HAP-1 (cell line): ENCODE data around the gene RXYLT1.

ENCODE experiments used
- DNase-seq, 2 experiments: peaks; one replicate each; pipeline ENCODE4 v3.0.0-alpha.2; 2016 to 2020; ENCODE audit warnings: low spot score in 2 of 2
- H3K27me3 ChIP-seq: fragments of 250-450 bp; sonication (Bioruptor Pico); 2 replicates; pipeline ENCODE4 v1.5.1; 2020; ENCODE audit warnings: low read depth, mild to moderate bottlenecking, moderate library complexity
- H3K36me3 ChIP-seq: fragments of 250-450 bp; sonication (Bioruptor Pico); replicated peaks from 2 replicates; pipeline ENCODE4 v1.5.1; 2020; ENCODE audit warnings: mild to moderate bottlenecking
- H3K4me1 ChIP-seq: fragments of 250-450 bp; sonication (Bioruptor Pico); 2 replicates; pipeline ENCODE4 v1.5.1; 2020; ENCODE audit warnings: mild to moderate bottlenecking
- H3K4me3 ChIP-seq: fragments of 250-450 bp; sonication (Bioruptor Pico); 2 replicates; pipeline ENCODE4 v1.5.1; 2020; ENCODE audit warnings: mild to moderate bottlenecking, moderate library complexity
- H3K9me3 ChIP-seq: fragments of 250-450 bp; sonication (Bioruptor Pico); 2 replicates; pipeline ENCODE4 v1.5.1; 2020; ENCODE audit warnings: mild to moderate bottlenecking, moderate library complexity
- in situ Hi-C: fragments of 300-500 bp; cut with MboI; formaldehyde crosslinking; loops from 3 replicates; pipeline ENCODE4 v1.14.3; 2020; ENCODE audit warnings: low sequenced_read_pairs, inconsistent platforms, mixed read lengths

The RXYLT1 gene

DNA sequence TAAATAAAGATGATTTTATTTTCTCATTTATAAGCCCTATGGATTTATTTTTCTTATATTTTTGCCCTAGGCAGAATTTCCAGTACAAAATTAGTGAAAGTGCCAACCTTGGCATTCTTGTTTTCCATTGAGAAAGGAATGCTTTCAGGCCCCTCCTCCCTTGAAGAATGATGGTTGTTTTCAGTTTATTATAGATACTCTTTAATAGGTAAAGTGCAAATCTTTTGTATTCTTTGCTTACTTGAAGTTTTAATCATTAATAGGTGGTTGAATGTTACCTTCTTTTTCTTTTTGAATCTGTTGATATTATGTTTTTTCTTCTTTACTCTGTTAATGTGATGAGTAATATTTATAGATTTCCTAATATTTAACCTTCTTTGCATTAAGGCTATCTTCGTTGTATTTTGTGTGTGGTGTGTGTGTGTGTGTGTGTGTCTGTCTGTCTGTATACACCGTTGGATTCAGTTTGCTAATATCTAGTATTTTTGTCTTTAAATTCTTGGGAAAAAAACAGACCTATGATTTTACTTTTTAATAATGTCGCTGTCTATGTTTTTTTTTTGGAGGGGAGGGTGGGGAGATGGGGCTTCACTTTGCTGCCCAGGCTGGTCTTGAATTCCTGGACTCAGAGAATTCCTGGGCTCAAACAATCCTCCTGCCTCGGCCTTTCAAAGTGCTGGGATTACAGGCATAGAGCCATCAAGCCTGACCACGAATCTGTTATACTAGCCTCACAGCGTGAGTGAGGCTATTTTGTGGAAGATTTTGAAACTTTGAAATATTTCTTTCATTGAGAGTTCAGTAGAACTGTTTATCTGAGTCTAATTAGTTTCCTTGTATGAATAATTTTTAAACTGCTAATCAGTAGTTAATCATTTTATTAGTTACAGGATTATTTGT lies 78.3 kb downstream of the RXYLT1 start:
- DNase-seq: no peak
- in situ Hi-C loops: no loop called here
- H3K4me3 ChIP-seq: no peak overlapping the region

More for the DNA sequence above, 78.3 kb downstream of the RXYLT1 start:
- Histone ChIP-seq H3K27me3 (no peaks in the 10 kb centered on the region), H3K36me3 (no peaks in the 10 kb centered on the region), H3K4me1 (peaks cover 19% of the 10 kb centered on the region), H3K9me3 (no peaks in the 10 kb centered on the region)
